NCI-H2107 (cell line): ENCODE measurements around the gene PTGES3.
A peak's percentile ranks its signal among the peaks of the same experiment; 100 is the strongest.
"Not testable (repeated sequence)": the region's sequence is repeated elsewhere in the genome, so short reads cannot be mapped to it uniquely, and the experiment has no call there.

Experiments used
- DNase-seq: peaks from one replicate; lab custom pipeline; 2025; lab: John Stamatoyannopoulos, UW

PTGES3 gene, protein sequence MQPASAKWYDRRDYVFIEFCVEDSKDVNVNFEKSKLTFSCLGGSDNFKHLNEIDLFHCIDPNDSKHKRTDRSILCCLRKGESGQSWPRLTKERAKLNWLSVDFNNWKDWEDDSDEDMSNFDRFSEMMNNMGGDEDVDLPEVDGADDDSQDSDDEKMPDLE

GRCh38 chr12:56688129-56688845 is at the start of gene PTGES3:
TSS of gene PTGES3 (minus strand) at chr12:56688284. CDS start at chr12:56687999, 285 bp downstream.
- DNase-seq: peak; percentile 97

DNA sequence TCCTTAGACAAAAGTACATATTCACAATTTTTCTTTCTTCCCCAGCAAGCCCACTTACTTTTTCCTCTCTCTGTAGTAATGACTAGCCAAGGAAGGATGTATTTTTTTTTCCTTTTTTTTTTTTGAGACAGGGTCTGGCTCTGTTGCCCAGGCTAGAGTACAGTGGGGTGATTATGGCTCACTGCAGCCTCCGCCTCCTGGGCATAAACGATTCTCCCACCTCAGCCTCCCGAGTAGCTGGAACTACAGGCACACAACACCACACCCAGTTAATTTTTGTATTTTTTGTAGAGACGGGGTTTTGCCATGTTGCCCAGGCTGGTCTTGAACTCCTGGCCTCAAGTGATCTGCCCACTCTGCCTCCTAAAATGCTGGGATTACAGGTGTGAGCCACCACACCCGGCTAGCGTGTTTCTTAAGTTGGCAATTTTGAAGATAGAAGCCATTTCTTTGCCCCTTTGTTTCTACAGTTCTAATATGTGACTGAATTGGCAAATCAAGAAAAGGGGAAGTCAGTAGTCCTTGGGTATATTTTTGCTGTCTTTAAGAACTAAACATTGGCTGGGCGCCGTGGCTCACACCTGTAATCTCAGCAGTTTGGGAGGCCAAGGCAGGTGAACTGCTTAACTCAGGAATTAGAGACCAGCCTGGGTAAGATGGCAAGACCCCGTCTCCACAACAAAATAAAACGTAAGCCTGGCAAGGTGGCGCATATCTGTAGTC is 40.2 kb upstream of the PTGES3 start:
- DNase-seq: no peak

DNA sequence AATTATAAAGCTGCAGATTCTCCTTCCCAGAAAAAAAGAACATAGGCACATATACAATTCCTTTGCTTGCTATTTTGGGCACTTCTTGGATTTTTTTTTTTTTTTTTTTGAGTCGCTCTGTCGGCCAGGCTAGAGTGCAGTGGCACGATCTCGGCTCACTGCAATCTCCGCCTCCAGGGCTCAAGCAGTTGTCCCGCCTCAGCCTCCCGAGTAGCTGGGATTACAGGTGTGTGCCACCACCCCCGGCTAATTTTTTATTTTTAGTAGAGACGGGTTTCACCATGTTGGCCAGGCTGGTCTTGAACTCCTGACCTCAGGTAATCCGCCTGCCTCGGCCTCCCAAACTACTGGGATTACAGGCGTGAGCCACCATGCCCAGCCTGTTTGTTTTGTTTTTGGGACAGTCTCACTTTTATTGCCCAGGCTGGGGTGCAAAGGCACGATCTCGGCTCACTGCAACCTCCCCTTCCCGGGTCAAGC is 38.2 kb upstream of the PTGES3 start:
- not testable (repeated sequence) for DNase-seq

DNA sequence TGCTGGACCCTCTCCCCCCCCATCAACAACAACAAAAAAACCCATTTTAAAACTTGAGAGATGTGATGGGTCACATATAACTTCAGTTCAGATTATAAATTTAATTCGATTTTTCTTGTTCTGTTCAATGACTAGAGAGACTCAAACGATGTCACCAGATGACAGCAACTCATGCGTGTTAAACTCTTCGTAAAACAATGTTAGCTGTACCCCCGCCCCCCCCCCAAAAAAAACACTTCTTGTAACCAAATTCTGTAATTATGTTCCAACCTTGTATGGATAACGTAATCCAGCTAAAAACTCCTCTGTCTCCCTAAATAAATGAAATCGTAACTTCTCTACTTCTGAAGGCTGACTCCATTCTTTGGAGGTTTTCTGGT is 37.6 kb upstream of the PTGES3 start:
- DNase-seq: no peak

DNA sequence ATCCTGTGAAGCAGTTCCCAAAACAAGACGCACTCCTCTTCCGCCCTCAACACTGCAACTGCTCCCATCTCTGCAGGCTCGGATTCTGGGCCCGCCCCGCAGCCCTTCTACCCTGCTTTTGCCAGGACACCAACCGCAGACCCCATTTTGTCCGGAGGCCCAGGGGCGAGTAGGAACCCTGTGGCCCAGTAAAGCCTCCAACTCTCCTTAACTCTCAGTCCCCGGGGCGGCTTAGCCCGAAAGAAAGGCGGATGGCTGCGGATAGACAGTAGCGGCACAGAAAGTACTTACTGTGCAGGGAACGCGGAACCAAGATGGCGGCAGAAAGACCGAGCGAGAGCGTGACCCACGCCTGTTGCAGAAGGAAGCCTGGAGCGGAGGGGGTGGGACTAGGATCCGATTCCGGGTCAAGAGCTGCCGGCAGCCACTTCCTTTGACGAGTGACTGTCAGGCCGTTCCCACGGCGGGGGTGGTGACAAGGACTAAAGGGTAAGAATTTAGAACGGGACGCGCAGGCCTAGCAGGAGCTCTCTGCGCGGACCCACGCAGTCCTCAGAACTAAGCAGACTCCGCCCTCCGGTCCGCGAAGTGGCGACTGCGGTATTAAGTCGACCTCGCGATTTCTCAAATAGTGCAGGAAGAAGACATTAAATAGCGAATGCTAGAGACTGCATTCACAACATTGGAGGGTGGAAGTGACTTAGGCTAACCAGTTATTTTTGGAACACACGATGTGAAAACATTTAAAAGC is 37.1 kb upstream of the PTGES3 start, which contains the start of gene NACA:
NACA (minus strand) TSS at position 328 of the 751 bp plus-strand sequence. CDS start 778 bp downstream, outside the sequence.
- DNase-seq: peak; percentile 97

- DNase-seq: no peak
These were observed 36.6 kb upstream of the PTGES3 start for GRCh38 chr12:56724701-56724971.

GRCh38 chr12:56723889-56724700 is 36.0 kb upstream of the PTGES3 start:
- no peak for DNase-seq

DNA sequence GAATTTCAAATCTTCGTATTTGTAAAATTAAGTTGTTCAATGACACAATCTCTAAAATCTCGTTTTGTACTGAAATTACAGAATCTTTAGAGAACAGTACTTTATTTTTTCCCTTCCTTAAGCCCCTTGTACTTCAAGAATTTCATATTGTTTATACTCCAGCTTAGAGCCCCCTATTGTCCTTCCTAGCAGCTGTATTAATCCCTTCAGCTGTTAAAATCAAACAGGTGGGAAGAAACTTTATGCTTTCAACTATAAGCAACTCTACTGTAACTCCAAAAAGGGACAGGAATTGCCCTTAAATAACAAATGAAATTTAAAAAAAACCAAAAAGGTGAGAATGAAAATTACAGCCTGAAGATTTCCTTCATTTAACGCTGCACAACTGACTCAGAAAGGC is 35.3 kb upstream of the PTGES3 start:
- DNase-seq: no peak

GRCh38 chr12:56722832-56723231 is 34.7 kb upstream of the PTGES3 start:
- no peak for DNase-seq

DNA sequence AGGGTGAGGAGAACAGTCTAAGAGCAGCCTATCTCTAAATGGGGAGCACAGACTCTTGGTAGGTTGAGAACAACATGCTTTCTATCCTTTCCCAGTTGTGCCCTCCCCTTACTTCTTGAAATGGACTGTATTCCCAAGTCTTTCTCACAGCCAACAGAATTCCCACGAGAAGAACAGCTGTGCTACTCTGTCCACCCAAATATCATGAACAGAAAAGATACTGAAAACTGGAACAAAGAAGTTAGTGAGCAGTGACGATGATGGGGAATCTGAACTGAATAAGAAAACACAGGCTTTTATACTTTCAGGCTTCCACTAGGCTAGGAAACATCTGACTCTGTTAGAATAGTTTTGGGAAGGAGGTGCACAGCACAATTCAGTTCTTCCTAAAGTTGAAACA is 33.6 kb upstream of the PTGES3 start:
- no peak for DNase-seq

DNA sequence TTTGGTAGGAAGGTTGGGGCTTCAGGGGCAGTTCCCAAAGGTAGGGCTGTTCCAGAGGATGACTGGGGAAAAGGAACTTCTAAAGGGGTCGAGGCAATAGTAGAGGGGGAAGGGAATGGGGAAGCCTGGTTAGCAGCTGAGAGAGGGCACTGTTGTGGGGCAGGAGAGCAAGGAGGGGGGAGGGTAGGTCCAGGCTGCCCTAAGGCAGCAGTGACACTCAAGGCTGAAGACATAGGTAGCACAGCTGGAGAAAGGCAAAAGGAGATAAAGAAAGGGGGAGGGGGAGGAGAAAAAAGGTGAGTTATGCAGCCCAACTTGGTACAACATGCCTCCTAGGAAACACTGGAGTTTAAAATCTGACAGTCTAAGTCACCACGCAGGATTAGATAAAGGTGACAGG is 33.1 kb upstream of the PTGES3 start:
- DNase-seq: no peak

GRCh38 chr12:56720731-56721151 is 32.7 kb upstream of the PTGES3 start:
- DNase-seq: no peak

- DNase-seq: no peak
These were observed 31.0 kb upstream of the PTGES3 start for GRCh38 chr12:56719056-56719455.

DNA sequence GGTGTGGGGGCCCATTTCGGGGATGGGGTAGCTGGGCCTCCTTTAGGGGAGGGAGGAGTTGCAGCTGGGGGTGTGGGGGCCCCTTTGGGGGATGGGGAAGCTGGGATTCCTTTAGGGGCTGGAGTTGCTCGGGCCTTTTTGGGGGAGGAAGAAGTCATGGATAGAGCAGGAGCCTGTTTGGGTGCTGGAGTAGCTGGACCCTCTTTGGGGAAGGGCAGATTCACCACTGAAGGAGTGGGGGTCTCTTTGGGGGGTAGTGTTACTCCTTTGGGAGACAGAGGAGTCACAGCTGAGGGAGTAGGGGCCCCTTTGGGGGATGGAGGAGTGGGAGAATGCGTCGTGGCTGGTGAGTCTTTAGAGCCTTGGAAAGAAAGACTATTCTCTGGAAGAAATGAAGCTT is 30.6 kb upstream of the PTGES3 start:
- DNase-seq: no peak

DNA sequence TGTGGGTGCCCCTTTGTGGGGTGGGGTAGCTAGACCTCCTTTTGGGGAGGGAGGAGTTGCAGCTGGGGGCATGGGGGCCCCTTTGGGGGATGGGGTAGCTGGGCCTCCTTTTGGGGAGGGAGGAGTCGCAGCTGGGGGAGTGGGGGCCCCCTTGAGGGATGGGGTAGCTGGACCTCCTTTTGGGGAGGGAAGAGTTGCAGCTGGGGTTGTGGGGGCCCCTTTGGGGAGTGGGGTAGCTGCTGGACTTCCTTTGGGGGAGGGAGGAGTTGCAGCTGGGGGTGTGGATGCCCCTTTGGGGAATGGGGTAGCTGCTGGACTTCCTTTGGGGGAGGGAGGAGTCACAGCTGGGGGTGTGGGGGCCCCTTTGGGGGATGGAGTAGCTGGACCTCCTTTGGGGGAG is 30.1 kb upstream of the PTGES3 start:
- DNase-seq: no peak

GRCh38 chr12:56716933-56717880 is 29.1 kb upstream of the PTGES3 start:
- DNase-seq: no peak

DNA sequence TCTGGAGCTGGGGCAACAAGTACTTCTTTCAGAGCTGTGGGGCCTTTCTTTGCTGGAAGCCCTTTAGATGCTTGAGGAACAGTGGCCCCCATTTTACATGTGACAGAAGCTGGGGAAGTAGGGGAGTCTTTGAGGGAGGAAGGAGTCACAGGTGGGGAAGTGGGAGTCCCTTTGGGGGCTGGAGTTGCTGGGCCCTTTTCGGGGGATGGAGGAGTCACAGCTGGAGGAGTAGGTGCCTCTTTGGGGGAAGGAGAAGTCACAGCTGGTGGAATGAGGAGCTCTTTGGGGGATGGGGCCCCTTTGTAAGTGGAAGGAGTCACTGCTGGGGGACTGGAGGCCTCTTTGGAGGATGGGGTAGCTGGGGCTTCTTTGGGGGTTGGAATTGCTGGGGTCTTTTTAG is 28.4 kb upstream of the PTGES3 start:
- no peak for DNase-seq

GRCh38 chr12:56715798-56716197 is 27.7 kb upstream of the PTGES3 start:
- DNase-seq: no peak

DNA sequence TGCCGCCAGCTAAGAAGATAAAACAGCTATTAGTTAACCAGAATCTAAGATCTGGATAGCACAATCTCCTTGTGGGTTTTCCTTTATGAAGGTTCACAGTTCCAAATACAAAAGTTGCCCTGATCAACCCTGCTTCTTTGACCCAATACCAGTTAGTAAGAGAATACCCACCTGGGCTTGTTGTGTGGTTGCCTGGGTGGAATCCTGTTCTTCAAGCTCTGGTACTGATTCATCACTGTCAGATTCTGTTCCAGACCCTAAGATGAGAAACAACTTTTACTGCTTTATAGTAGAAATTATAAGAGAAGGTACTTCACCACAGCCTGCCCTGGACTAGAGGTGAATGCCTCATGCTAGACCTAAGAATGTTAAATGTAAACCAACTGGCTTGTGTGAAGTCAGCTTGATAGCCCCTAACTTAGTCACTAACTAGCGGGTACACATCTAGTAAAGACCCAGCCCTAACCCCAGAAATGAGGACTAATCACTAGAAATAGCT is 26.4 kb upstream of the PTGES3 start:
- no peak for DNase-seq

GRCh38 chr12:56713345-56713744 is 25.3 kb upstream of the PTGES3 start:
- DNase-seq: no peak
